HG02884 (cell line): ENCODE results near the gene SYNC.
"Not testable (repeated sequence)": the region's sequence is repeated elsewhere in the genome, so short reads cannot be mapped to it uniquely, and the experiment has no call there.

Experiments used
- ATAC-seq: cut with Tn5 transposase; IDR thresholded peaks from one replicate; pipeline ENCODE4 v1.9.1; 2021; ENCODE audit warnings: mild to moderate bottlenecking, moderate library complexity; ENCODE audit not compliant: unreplicated experiment

Gene SYNC

DNA sequence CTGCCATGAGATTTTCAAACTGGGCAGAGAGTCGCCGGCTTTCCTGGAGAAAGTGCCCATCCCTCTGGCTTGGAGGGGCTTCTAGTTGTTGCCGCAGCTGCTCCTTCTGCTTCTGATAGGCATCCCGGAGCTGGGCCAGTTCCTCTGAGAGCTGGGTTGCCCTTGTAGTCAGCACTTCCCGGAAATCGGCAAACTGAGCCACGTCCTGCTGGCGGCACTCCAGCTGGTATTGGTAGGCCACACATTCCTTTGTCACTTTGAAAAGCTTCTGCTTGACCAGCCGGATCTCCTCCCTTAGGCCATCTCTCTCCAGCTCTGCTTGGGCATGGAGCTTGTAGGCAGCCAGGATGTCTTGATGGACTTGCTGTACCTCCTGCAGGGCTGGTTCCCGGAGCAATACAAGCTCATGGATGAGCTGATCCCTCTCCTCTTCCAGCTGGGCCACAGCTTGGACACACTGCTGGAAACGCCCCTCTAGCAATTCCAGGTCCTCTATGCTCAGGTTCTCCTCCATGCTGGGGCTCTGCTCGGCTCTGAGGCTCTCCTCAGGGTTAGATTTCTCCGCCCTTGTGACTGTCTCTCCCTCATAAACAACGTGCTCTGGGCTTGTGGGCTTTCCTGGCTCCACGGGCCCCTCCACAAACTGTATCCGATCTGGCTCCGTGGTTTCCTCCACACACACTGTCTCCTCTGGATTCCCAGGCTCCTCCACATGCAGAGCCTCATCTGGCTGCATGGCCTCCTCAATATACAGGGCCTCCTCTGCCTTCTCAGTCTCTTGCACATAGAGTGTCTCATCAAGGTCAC lies 7.3 kb downstream of the SYNC start:
- no peak for ATAC-seq

DNA sequence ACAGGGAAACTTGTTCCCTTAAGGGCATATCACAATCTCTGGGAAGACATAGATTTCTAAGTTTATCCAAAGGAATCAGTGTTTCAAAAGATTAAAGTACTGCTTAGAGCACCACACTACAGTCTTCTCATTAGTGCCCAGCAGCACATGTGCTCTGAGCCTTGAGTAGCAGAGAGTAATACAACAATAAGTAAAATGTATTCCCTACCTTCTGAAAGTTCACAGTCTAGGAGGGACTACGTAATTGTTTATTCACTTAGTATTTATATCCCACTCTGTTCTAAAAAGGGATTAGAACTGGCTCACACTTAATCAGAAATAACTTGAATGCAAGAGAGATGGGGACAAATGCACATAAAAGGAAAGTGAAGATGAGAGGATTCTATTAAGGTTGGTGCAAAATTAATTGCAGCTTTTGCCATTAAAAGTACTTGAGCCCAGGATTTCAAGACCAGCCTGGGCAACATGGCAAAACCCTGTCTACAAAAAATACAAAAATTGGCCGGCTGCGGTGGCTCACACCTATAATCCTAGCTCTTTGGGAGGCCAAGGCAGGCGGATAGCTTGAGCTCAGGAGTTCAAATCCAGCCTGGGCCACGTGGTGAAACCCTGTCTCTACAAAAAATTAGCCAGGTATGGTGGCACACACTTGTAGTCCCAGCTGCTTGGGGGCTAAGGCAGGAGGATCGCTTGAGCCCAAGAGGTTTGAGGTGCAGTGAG lies 9.0 kb downstream of the SYNC start:
- no peak for ATAC-seq

DNA sequence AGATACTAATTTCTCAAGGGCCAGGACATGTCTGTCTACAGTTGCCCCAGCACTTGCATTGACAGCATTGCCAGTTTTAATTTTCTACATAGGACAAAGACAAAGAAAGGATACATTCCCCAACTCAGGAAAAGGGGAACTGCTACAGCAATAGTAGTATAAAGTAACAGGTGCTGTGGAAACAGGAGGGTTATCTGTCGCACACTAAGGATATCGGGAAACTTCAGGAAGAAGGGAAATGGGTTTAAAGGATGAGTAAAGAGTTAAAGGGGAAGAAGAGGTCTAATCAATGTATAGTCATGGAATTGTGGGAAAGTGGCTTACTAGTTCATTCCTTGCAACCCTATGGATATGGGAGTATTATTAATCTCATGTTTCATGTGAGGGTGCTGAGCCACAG lies 16.2 kb downstream of the SYNC start:
- ATAC-seq, result no peak

DNA sequence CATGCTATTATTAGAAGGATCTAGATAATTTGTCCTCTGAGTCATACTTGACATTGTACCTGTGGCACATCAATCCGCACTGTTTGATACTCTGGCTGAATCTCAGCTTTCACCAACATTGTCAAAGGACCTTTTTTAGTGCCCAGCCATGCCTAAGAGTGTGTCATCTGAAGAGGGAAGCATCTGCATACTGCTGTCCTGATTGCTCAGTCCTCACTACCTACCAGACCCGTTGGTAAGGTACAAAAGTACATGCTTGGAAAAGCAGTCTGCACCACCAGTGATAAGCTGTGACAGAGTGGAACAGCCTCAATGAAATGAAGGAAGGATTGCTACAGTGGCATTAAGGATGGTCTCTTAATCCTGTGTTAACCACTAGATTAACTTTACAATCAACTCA lies 17.1 kb downstream of the SYNC start:
- ATAC-seq, result no peak

DNA sequence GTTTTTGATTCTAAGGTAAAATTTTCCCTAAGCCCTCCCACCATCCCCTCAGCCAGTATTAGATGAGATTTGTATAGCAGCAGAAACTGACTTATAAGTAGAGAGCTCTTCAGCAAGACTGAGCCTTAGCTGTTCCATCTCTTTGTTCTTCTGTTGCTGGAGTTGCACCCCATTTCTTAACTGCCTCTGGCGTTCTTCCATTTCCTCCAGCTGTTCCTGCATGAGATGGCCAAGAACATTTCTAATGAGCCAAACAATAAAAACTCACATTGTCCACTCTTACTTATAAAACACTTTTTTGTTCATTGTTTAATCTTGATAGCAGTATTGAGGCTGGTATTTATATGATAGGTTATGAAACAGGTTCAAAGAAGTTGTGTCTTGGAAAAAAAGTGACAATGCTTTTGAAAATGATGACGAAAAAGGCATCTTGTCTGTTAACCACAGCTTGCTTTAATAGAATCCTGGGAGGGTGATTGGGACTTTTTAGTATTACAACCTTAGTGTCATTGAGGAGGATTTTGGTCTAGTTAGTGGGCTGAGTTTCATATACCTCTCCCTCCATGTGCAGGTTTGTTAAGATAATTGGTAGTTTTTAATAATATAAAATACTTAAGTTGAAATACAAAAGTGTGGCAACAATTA lies 18.3 kb downstream of the SYNC start:
- no peak for ATAC-seq

DNA sequence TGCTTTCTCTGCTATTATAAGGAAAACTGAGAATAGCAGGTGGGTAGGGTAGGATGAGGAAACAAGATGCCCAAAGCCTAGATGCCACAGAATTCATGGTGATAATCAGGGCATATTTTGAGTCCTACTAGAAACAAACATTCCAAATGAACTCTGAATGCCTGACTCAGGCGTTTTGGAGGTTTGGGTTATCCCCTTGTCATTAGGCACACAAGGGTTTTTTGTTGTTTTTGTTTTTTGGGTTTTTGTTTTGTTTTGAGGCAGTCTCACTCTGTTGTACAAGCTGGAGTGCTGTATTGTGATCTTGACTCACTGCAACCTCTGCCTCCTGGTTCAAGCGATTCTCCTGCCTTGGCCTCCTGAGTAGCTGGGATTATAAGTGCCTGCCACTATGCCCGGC lies 19.2 kb downstream of the SYNC start:
- no peak for ATAC-seq

DNA sequence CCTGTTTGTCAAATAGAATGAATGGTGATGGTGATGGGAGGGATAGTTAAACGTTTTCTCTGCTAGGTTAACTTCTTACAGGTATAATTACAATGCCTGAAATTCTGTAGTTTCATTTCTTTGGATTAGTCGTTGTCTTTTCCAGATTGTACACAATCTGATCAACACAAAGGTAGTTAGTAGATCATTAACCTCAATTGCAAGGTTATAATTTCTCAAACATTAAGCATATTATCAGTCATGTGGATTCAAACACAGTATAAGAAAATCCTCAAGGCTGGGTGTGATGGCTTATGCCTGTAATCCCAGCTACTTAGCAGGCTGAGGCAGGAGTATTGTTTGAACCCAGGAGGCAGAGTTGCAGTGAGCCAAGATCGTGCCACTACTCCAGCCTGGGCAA lies 20.6 kb downstream of the SYNC start:
- no peak for ATAC-seq

DNA sequence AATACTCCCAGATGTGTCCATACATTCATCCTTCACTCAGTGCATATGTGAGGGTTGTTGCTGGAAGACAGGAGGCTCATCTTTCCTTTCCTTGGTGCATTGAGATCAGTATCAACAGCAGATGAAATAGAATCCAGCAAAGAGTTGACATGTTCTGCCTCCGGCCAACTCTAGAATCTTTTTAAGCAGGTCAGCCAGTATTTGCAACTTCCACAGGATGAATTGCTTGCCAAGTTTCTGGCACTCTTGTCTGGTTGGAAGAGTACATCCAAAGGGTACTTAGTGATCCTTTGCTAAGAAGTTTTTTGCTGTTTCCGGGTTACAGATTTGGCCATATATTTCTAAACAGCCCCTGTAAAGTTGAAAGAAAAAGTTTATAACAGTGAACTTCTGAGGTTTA lies 21.1 kb downstream of the SYNC start:
- no peak for ATAC-seq

DNA sequence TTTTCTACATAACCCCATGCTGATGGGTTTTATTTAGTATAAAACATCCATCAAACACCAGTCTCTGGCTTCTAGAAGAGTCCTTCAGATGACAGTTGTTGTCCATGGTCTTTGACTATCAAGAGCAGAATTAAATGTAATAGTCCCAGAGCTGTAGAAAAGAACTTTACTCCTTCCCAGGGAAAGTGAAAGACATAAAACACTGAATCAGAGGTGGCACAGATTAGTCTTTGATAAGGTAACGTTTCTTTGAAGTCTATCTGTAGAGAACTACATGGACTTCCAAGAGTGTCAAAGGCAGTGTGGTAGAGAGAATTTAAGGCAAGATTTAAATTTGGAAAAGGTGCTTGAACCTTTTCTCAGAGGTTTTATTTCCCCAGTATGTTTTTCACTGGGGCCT lies 21.9 kb downstream of the SYNC start:
- no peak for ATAC-seq

DNA sequence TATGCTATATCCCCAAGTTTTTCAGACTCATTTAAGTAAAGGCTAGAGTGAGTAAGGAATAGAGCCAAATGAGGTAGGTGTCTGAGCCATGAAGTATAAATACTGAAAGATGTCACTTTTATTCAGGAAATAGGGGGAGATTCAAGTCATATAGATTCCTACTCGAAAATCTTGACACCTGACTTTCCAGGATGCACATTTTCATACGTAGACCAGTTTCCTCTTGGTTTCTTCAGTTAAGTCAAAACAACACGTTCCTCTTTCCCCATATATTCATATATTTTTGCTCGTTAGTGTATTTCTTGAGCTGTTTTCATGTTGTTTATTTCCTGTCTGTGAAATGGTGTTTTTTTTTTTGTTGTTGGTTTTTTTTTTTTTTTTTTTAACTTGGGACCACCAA lies 22.6 kb downstream of the SYNC start:
- ATAC-seq, result not testable (repeated sequence)

DNA sequence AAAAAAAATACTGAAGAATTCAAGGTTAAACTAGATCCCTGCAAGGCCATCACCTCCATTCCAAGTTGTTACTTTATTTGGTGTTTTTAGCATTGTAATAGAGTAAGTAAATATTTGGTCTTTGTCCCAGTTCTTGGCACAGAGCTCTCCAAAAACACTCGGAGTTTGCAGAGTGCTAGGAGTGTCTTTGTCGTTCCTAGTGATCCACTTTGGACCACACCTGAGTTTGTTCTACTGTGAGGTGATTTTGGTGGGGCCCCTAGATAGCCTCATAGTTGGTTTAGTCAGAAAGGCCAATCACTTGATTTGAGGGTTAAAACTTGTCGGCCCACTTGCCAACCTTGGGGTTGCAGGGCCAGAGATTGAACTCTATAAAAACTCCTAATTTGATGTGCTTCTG lies 25.6 kb downstream of the SYNC start:
- no peak for ATAC-seq

DNA sequence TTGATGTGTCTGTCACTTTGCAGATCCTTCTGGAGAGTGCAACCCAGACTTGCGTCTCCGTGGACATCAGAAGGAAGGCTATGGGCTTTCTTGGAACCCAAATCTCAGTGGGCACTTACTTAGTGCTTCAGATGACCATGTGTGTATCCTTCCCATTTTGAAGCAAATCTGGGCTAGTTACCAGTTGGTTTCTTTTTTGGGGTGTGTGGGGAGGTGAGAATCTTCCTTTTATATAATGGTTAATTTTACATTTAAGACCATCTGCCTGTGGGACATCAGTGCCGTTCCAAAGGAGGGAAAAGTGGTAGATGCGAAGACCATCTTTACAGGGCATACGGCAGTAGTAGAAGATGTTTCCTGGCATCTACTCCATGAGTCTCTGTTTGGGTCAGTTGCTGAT lies 33.9 kb downstream of the SYNC start:
- not testable (repeated sequence) for ATAC-seq

DNA sequence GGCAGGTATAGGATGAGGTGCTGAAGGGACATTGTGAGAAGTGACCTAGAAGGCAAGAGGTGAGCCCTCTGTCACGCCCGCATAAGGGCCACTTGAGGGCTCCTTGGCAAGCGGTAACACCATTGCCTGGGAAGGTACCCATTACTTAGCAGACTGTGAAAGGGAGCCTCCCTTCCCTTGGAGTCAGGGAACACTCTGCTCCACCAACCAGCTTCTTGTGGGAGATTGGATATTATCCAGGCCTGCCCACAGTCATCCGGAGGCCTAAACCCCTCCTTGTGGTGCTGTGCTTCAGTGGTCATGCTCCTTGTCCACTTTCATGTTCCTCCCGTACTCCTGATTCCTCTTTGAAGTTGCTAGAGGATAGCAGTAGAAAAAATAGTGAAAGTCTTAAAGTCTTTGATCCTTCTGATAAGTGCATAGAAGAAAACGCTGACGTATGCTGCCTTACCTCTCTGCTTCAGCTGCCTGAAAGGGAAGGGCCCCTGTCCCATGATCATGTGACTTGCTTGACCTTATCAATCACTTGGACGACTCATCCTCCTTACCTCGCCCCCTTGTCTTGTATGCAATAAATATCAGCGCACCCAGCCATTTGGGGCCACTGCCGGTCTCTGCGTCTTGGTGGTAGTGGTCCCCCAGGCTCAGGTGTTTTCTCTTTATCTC lies 35.5 kb downstream of the SYNC start:
- ATAC-seq, result no peak

DNA sequence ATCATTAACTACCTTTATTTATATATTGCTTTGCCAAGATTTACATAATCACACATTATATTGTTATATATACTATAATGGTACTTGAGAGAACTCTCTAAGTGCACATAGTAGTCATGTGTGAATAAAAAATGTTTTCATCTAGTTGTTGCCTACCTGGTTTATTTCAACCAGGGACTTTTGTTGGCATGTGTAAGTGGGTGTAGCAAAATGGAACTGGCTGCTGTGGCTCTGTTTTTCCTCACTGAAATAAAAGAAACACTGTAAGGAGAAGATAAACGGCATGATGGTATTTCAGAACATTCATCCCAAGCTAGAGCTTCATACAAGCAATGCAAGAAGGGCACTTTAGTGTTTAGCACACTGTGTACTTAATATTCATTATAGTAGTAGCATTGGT lies 36.7 kb downstream of the SYNC start:
- ATAC-seq, result no peak

DNA sequence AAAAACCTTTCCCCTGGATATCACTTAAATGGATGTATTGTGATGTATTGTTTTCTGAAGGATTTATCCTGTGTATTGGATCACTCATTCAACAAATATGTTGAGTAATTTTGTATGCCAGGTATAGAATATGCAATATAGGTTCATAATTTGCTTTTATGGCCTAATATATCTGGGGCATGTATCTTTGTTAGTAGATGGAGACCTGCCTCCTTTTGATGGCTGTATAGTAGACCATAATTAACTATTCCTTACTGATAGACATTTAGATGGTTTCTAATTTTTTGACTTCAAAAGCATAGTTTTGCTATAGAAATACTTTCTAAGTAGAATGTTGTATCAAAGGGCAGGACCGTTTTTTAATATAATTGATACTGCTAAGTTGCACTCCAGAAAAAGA lies 43.0 kb downstream of the SYNC start:
- ATAC-seq, result no peak

DNA sequence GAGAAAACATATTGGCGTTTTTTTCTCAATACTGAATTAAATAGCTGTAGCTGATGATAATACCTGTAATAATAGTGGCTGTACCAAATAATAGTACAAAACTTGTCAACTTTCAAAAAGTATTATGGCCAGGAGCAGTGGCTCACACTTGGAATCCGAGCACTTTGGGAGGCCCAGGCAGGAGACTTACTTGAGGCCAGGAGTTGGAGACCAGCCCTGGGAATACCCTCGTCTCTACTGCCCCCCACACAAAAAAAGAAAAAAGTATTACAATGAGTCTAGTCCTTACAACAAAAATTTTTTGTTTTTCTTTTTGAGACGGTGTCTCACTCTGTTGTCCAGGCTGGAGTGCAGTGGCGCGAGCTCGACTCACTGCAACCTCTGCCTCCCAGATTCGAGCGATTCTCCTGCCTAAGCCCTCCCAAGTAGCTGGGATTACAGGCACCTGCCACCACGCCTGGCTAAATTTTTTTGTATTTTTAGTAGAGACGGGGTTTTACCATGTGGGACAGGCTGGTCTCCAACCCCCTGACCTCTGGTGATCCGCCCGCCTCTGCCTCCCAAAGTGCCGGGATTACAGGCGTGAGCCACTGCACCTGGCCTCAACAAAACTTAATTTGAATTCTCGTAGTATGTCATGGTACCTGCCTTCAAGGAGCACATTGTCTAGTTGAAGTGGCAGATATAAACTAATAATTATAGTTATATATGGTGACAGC lies 50.2 kb downstream of the SYNC start:
- no peak for ATAC-seq

DNA sequence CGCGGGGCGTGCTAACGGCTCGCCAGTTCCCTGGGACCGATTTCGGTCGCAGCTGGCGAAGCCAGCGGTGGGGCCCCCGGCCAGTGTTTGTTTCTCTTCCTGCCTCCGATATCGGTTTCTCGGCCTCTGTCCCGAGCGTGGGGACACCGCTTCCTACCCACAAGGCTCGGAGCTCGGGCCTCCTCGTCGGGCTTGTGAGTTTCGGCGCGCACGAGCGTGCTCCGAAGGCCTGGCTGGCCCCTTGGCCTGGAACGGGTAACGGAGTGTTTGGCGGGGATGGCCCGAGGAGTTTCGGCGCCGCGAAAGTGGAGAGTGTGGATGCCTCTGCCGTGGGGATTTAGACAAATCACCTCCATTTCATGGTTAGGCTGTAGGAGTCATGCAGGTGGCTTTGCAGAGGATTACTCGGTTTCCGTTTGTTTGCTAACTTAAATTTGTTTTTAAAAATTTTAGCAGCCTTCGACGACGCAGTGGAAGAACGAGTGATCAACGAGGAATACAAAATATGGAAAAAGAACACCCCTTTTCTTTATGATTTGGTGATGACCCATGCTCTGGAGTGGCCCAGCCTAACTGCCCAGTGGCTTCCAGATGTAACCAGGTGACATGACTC lies 51.0 kb downstream of the SYNC start:
- no peak for ATAC-seq

DNA sequence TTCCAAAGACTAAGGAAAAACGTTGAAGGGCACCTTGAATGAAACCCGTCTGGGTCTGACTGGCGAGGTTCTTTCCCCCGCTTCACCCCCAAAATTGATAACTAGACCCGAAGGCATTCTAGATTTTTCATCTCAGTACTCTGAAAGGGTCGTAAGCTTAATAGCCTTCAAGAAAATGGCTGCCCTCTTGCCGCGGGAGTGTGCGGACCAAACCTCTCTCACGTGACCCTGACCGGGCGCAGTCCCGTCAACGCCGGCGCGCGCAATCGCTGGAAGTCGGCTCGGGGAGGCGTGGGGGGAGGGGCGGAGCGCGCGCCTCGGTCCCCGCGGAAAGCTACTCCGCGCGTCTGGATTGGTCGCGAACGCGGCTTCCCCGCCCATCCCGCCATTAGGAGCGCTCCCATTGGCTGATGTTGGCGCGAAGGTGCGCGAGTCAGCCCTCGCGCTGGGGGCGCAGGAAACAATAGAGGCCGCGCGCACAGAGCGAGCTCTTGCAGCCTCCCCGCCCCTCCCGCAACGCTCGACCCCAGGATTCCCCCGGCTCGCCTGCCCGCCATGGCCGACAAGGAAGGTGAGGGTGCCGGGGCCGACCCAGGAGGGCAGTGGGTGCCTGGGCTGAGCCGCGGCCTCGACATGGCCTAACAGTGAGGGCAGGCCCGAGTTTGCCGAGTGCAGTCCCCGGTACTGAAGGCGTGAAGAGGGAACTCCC lies 51.7 kb downstream of the SYNC start, which contains the start of gene RBBP4:
Gene RBBP4 (plus strand): TSS at position 457 of the 709 bp plus-strand sequence. CDS start 99 bp downstream, at position 556.
- peak; percentile 77 for ATAC-seq

DNA sequence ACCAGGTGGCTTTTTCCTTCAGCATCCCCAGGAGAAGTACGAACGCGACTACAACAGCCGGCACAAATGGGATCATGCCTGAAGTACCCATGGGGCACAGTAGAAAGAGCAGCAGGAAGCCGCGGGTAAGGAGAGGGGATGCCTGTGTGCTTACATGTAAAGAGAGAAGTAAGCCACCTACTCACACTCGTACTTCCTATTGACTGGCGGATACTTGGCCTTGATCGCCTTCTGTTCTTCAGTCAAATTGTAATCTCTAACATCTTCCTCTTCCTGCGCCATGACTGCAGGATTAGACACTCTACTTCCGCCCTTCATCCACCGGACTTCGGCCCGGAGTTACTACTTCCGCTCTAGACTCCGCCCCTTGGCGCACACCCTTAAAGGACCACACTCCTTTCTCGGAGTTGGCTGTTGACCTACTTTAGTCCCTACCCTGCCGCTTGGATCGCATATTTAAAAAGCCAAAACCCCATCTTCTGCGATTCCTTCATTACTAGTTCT lies 52.3 kb downstream of the SYNC start, which contains the start of gene ZBTB8OS:
Gene ZBTB8OS (minus strand): TSS at position 303 of the 504 bp plus-strand sequence. CDS start 21 bp downstream, at position 282.
- ATAC-seq, result peak; percentile 59
